Measurements from ENCODE around the gene MYRIP.

The MYRIP gene

GRCh38 chr3:40178012-40178594, 368.7 kb downstream of the MYRIP start:
- H3K27me3 ChIP-seq (replicated peaks), result no peaks in the 10 kb centered on the region
- no peak for TF ChIP-seq CTCF (IDR thresholded peaks at IDR 0.05; ENCODE audit: low read depth, low read length, missing control alignments)
- in situ Hi-C loops (cut with HindIII; ENCODE audit: low pct_ligation_motif_present, low sequenced_read_pairs), result no loop called here
- no peak for DNase-seq
- no peaks in the 10 kb centered on the region for H3K36me3 ChIP-seq (replicated peaks)
- H3K27ac ChIP-seq, result no peak overlapping the region
- no peak overlapping the region for H3K4me3 ChIP-seq (ENCODE audit: low read depth, low read length)

GRCh38 chr3:40179016-40179415, 369.6 kb downstream of the MYRIP start:
- DNase-seq, result peak; percentile 77
- Histone ChIP-seq H3K4me3 (ENCODE audit: low read depth, low read length) (no peak overlapping the region), H3K36me3 (replicated peaks) (no peaks in the 10 kb centered on the region), H3K27ac (no peak overlapping the region), H3K27me3 (replicated peaks) (no peaks in the 10 kb centered on the region)
- in situ Hi-C loops (cut with HindIII; ENCODE audit: low pct_ligation_motif_present, low sequenced_read_pairs), result no loop called here
- TF ChIP-seq CTCF (IDR thresholded peaks at IDR 0.05; ENCODE audit: low read depth, low read length, missing control alignments), result peak; percentile 83

GRCh38 chr3:40181182-40181581, 371.8 kb downstream of the MYRIP start:
- Histone ChIP-seq H3K36me3 (replicated peaks) (no peaks in the 10 kb centered on the region), H3K27ac (no peak overlapping the region), H3K27me3 (replicated peaks) (no peaks in the 10 kb centered on the region), H3K4me3 (ENCODE audit: low read depth, low read length) (no peak overlapping the region)
- DNase-seq, result no peak
- TF ChIP-seq CTCF (IDR thresholded peaks at IDR 0.05; ENCODE audit: low read depth, low read length, missing control alignments), result peak; percentile 31
- in situ Hi-C loops (cut with HindIII; ENCODE audit: low pct_ligation_motif_present, low sequenced_read_pairs), result no loop called here

GRCh38 chr3:40185029-40185695, 375.8 kb downstream of the MYRIP start:
- TF ChIP-seq CTCF (IDR thresholded peaks at IDR 0.05; ENCODE audit: low read depth, low read length, missing control alignments), result no peak
- H3K27ac ChIP-seq, result no peak overlapping the region
- H3K36me3 ChIP-seq (replicated peaks), result no peaks in the 10 kb centered on the region

GRCh38 chr3:40186508-40186907, 377.1 kb downstream of the MYRIP start:
- in situ Hi-C loops (cut with HindIII; ENCODE audit: low pct_ligation_motif_present, low sequenced_read_pairs), result no loop called here
- no peak for TF ChIP-seq CTCF (IDR thresholded peaks at IDR 0.05; ENCODE audit: low read depth, low read length, missing control alignments)
- no peak for DNase-seq

More at GRCh38 chr3:40185029-40185695, 375.8 kb downstream of the MYRIP start:
- H3K4me3 ChIP-seq (ENCODE audit: low read depth, low read length), result no peak overlapping the region
- no peak for DNase-seq
- H3K27me3 ChIP-seq (replicated peaks), result no peaks in the 10 kb centered on the region
- in situ Hi-C loops (cut with HindIII; ENCODE audit: low pct_ligation_motif_present, low sequenced_read_pairs), result no loop called here

More at GRCh38 chr3:40186508-40186907, 377.1 kb downstream of the MYRIP start:
- H3K36me3 ChIP-seq (replicated peaks), result no peaks in the 10 kb centered on the region
- no peaks in the 10 kb centered on the region for H3K27me3 ChIP-seq (replicated peaks)
- H3K4me3 ChIP-seq (ENCODE audit: low read depth, low read length), result no peak overlapping the region
- H3K27ac ChIP-seq, result no peak overlapping the region

All from brain microvascular endothelial cell (primary cell).